ENCODE measurements around the gene ZDHHC11. TPM values are rescaled to one million over a fixed set of nuclear protein-coding genes. Genes with fewer than 3 reads are reported as not detected.
A peak's percentile ranks its signal among the peaks of the same experiment; 100 is the strongest.
"Not testable (repeated sequence)": the region's sequence is repeated elsewhere in the genome, so short reads cannot be mapped to it uniquely, and the experiment has no call there.

The ZDHHC11 gene
- total RNA-seq, 1 experiment from 2014 or later: 6.0 TPM

DNA sequence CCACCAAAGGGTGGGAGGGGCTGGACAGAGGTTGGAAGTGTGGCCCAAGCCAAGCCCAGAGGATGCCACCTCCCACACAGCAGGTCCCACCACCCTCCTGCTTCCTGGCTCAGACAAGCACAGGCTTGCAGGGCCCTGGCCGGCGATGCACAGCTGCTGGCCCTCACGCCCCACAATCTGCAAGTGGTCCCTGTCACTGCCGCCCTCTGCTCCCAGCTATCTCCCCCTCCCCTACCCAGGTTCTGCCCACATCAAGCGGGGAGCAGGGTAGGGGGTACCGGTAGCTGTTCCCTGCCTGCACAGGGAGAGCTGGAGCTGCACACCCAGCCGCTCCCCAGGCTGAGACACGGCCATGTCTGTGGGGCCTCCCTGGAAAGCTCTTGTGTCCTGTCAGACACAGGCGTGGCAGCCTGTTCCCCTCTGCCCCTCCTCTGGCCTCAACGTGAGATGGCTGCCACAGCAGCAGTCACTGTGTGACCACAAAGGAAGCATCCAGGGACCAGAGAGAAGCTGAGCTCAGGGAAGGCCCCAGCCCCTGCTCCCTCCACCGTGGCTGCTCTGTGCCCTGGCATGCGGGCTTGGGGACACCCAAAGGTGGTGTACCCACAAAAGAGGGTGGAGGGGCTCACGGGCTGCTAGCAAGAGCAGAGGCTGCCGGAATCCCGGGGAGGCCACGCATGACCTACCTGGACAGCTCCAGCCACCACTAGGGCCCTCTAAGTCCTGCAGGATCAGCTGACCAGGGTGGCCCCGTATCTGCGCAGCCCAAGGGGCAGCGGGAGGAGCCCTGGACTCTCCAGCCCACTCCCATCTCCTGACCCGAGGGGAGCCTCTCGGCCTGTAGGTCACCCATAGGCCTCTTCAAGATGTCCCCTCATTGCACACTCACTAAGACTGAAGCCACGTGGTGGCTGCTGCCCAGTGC lies 10.9 kb upstream of the ZDHHC11 start:
- in situ Hi-C loops (cut with HindIII; ENCODE audit: low sequenced_read_pairs): no loop called here
- DNase-seq (ENCODE audit: low spot score): no peak

DNA sequence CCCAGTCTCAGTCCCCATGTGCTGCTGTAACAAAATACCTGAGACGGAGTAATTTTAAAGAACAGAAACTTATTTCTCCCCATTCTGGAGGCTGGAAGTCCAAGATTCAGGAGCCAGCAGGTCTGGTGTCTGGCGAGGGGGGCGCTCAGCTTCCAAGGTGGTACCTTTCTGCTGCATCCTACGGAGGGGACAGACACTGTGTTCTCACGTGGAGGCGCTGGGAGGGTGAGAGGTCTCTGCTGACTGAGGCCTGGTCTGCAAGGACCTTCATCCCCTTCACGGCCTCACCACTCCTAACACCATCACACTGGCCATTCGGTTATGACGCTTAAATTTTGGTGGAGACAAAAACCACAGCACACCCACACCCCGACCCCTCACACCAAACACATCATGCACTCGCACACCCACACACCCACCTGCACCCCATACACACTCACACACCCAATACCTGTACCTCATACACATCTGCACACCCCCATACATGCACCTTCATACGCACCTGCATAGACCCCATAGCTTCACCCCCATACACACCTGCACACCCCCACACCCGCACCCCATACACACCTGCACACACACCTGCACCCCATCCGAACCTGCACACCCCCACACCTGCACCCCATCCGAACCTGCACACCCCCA lies 9.8 kb upstream of the ZDHHC11 start:
- in situ Hi-C loops (cut with HindIII; ENCODE audit: low sequenced_read_pairs): no loop called here
- DNase-seq (ENCODE audit: low spot score): no peak

DNA sequence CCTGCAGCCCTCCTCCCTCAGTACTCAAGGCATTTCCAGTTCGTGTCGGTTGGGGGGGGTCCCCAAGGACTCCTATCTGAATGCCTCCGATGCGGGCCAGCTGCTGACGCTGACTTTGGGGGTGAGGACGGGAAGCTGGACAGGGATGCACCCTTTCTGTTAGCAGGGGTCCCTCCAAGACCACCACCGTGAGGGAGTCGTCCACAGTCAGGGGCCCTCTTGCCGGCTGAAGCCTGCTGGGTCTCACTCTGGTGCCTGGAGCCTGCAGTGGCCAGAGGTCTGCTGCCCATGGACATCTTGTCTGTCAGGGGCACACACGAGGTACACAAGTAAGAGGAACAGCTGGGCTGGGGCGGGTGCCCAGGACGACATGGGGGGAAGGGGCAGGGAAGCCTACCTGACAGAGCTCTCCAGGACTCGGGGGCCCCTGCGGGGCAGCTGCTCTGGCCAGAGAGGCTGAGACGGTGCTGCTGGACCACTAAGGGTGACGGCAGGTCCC lies 9.1 kb upstream of the ZDHHC11 start:
- DNase-seq (ENCODE audit: low spot score): no peak
- in situ Hi-C loops (cut with HindIII; ENCODE audit: low sequenced_read_pairs): no loop called here

DNA sequence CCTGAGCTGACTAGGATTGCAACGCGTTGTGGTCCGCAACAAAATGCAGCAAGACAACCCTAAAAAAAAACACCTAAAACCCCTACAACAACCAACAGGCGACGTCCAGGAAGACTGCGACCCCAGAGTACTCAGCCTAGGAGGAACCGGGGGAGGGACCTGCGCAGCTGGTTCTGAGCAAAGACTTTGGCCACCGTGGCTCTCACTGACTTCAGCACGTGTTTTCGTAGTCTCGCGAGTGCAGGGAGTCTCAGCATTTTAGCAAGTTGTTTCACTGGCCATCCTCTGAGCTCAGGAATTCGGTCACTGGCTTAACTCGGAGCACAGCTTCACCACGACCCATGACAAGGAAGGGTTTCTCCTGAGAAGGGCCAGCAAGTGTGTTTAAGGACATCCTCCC lies 8.6 kb upstream of the ZDHHC11 start:
- in situ Hi-C loops (cut with HindIII; ENCODE audit: low sequenced_read_pairs): no loop called here
- DNase-seq (ENCODE audit: low spot score): no peak

DNA sequence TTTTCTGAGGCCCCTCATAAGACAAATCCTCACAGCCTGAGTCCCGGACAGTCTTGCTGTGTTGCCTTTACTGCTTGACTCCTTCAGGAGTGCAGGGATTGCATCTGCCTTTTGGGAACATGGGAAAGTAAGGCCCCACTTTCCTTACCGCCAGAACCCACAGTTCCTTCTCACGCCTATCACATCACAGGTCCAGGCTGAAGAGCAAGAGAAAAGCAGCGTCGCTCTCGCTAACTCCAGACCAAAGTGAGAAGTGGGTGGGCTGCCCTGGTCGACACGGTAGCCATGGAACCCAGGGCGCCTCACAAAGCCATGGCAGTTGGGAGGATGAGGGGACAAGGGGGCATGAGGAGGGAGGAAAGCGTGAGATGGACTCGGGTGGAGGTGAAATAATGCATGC lies 7.9 kb upstream of the ZDHHC11 start:
- in situ Hi-C loops (cut with HindIII; ENCODE audit: low sequenced_read_pairs): no loop called here
- no peak for DNase-seq (ENCODE audit: low spot score)

DNA sequence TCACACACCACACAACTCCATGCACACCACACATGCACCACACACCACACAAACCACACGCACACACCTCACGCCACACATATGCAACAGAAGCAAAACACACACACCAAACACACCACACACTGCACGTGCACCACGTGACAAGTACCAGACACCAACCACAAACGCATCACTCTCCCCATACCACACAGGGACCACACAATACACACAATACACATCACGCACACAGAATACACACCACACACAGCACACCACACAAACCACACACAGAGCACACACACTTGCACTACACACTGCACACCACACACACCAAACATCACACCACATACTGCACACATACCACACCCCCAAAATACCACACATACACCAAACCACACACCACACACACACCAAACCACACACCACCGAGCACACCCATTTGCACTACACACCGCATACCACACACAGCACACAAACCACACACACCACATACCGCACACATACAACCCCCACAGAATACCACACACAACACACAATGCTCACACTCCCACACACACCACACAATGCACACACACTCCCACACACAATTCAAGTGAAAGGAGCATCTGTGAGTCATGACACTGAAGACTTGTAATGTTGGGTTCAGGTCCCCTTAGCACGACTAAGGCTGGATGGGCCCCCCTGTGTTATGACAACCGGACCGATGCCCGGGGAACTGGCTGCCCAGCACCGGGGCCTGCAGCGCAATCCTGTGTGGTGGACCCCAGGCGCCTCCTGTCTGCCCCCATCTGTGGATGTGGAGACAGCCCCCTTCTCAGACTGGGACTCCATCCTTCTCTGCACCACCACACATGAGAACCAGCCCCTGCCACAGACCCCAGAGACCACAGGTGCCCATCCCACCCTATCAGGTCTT lies 6.0 kb upstream of the ZDHHC11 start:
- DNase-seq (ENCODE audit: low spot score): no peak
- in situ Hi-C loops (cut with HindIII; ENCODE audit: low sequenced_read_pairs): no loop called here

DNA sequence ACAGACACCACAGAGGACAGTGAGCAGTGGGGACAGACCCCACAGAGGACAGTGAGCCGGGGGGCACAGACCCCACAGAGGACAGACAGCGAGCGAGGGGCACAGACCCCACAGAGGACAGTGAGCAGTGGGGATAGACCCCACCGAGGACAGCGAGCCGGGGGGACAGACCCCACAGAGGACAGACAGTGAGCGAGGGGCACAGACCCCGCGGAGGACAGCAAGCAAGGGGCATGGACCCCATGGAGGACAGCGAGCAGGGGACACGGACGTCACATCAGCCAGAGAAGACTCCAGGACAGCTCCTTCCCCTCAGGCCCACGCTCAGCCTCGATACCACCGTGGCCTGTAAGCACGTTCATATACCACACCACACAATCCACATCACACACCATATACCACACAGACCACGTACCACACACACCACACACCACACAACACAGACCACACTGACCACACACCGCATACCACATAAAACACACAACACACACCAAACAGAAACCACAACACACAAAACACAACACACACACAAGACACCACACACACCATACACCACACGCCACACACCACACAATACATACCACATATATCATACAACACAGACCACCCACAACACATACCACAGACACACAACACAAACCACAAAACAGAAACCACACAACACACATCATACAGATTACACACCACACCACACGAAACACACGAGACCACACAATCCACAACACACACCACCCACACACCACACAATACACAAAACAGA lies 5.2 kb upstream of the ZDHHC11 start:
- no peak for DNase-seq (ENCODE audit: low spot score)
- in situ Hi-C loops (cut with HindIII; ENCODE audit: low sequenced_read_pairs): no loop called here

DNA sequence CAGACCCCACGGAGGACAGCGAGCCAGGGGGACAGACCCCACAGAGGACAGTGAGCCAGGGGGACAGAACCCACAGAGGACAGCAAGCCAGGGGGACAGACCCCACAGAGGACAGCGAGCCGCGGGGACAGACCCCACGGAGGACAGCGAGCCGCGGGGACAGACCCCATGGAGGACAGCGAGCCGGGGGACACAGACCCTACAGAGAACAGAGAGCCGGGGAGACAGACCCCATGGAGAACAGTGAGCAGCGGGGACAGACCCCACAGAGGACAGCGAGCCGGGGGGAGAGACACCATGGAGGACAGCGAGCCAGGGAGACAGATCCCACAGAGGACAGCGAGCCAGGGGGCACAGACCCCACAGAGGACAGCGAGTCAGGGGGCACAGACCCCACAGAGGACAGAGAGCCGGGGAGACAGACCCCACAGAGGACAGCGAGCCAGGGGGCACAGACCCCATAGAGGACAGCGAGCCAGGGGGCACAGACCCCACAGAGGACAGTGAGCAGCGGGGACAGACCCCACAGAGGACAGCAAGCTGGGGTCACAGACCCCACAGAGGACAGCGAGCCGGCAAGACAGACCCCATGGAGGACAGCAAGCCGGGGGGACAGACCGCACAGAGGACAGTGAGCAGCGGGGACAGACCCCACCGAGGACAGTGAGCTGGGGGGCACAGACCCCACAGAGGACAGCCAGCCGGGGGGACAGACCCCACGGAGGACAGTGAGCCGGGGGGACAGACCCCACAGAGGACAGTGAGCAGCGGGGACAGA lies 4.4 kb upstream of the ZDHHC11 start:
- no peak for DNase-seq (ENCODE audit: low spot score)
- in situ Hi-C loops (cut with HindIII; ENCODE audit: low sequenced_read_pairs): no loop called here

DNA sequence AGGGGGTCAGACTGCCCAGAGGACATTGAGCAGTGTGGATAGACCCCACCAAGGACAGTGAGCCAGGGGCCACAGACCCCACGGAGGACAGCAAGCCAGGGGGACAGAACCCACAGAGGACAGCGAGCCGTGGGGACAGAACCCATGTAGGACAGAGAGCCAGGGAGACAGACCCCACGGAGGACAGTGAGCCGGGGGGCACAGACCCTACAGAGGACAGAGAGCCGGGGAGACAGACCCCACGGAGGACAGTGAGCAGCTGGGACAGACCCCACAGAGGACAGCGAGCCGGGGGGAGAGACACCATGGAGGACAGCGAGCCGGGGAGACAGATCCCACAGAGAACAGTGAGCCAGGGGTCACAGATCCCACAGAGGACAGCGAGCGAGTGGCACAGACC lies 3.4 kb upstream of the ZDHHC11 start:
- no peak for DNase-seq (ENCODE audit: low spot score)
- in situ Hi-C loops (cut with HindIII; ENCODE audit: low sequenced_read_pairs): no loop called here

DNA sequence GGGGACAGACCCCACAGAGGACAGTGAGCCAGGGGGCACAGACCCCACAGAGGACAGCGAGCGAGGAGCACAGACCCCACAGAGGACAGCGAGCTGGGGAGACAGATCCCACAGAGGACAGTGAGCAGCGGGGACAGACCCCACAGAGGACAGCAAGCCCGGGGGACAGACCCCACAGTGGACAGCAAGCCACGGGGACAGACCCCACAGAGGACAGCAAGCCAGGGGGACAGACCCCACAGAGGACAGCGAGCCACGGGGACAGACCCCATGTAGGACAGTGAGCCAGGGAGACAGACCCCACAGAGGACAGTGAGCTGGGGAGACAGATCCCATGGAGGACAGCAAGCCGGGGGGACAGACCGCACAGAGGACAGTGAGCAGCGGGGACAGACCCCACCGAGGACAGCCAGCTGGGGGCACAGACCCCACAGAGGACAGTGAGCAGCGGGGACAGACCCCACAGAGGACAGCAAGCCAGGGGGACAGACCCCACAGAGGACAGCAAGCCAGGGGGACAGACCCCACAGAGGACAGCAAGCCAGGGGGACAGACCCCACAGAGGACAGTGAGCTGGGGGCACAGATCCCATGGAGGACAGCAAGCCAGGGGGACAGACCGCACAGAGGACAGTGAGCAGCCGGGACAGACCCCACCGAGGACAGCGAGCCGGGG lies 2.8 kb upstream of the ZDHHC11 start:
- in situ Hi-C loops (cut with HindIII; ENCODE audit: low sequenced_read_pairs); DNase-seq (ENCODE audit: low spot score): not testable (repeated sequence)

DNA sequence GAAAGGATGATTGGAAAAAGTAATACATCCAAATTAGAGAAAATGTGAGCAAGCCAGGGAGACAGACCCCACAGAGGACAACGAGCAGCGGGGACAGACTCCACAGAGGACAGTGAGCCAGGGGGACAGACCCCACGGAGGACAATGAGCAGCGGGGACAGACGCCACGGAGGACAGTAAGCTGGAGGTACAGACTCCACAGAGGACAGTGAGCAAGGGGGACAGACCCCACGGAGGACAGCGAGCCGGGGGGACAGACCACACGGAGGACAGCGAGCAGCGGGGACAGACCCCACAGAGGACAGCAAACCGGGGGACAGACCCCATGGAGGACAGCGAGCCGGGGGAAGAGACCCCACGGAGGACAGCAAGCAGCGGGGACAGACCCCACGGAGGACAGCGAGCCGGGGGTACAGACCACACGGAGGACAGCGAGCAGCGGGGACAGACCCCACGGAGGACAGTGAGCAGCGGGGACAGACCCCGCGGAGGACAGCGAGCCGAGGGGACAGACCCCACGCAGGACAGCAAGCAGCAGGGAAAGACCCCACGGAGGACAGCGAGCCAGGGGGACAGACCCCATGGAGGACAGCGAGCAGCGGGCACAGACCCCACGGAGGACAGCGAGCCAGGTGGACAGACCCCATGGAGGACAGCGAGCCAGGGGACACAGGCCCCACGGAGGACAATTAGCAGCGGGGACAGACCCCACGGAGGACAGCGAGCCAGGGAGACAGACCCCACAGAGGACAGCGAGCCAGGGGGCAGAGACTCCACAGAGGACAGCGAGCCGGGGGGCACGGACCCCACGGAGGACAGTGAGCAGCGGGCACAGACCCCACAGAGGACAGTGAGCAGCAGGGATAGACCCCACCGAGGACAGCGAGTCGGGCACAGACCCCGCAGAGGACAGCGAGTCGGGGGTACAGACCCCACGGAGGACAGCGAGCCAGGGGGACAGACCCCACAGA lies 1.9 kb upstream of the ZDHHC11 start:
- DNase-seq (ENCODE audit: low spot score): no peak
- in situ Hi-C loops (cut with HindIII; ENCODE audit: low sequenced_read_pairs): no loop called here

DNA sequence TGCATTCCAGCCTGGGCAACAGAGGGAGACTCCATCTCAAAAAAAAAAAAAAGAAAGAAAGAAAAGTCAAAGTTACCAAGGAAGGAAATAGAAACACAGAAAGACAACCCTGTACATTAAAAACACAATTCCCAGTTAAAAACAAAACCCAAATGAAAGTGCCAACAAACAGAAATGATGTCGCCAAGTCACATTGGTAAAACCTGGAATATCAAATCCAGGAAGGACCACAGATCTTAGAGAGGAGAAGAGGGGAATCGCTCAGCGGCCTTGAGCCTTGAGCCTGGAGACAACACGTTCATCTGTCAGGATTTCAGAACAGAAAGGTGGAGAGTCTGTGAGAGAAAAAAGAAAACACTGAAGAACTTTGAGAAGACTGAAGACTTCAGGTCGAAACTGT lies 1.2 kb upstream of the ZDHHC11 start:
- in situ Hi-C loops (cut with HindIII; ENCODE audit: low sequenced_read_pairs): no loop called here
- no peak for DNase-seq (ENCODE audit: low spot score)

DNA sequence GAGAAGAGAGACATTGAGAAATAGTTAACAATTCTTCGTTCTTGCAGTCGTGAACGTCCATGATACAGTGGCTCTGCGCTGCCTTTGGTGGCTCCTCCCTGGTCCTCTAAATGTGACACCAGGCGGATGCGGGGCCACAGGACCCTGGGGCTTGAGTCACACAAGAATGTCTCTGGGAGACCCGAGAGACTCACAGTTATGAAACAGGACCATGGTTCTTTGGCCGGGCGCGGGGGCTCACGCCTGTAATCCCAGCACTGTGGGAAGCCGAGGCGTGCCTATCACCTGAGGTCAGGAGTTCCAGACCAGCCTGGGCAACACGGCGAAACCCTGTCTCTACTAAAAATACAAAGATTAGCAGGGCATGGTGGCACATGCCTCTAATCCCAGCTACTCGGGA lies 767 bp upstream of the ZDHHC11 start:
- DNase-seq (ENCODE audit: low spot score): no peak

DNA sequence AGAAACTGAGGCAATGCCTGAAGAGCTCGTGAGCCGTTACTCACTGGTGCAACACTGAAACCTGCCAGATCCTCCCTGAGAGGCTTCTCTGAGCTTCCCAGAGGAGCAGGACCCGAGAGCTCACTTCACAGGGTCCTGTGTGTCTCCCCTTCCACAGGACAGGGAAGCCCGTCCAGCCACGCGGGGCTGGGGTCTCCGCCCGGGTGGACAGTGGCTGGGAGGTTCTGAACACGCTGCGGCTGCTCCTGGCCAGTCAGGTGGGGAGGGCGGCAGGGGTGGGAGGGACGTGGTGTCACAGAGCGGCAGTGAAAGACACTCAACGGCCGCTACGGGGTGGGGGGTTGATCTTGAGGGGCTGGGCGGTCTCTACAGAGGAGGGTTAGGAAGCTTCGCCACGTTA lies 290 bp upstream of the ZDHHC11 start:
- DNase-seq (ENCODE audit: low spot score): no peak
- in situ Hi-C loops (cut with HindIII; ENCODE audit: low sequenced_read_pairs): no loop called here

More for the DNA sequence above, 767 bp upstream of the ZDHHC11 start:
- in situ Hi-C loops (cut with HindIII; ENCODE audit: low sequenced_read_pairs): no loop called here

DNA sequence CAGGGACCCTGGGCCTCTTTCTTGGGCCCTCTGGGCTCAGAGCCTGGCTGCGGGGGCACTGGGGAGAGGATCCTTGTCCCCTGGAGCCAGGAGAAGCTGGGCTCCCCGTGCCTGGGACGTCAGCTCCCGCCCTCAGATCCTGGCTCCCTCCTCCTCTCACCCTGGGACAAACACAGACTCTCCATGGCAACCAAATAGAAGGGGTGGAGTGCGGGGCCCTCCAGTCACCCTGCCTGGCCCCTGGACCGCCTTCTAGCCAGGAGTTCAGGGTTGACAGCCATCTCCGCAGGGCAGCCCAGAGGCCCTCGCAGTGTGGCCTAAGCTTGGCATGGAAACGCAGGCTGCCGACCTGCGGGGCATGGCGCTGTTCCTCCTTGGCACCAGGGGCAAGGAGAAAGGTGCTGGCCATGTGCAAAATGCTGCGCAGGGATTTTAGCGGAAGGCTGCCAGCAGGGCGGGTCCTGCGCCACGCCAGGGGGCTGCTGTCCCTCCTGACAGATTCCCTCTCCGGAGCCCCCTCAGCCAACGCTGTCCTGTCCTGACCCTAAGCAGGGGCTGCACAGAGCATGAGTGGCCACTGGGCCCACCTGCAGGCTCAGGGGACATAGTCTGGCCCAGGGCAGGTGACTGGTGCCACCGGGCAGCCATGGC lies 1.0 kb downstream of the ZDHHC11 start:
- in situ Hi-C loops (cut with HindIII; ENCODE audit: low sequenced_read_pairs): no loop called here
- peak; percentile 19 for DNase-seq (ENCODE audit: low spot score)

DNA sequence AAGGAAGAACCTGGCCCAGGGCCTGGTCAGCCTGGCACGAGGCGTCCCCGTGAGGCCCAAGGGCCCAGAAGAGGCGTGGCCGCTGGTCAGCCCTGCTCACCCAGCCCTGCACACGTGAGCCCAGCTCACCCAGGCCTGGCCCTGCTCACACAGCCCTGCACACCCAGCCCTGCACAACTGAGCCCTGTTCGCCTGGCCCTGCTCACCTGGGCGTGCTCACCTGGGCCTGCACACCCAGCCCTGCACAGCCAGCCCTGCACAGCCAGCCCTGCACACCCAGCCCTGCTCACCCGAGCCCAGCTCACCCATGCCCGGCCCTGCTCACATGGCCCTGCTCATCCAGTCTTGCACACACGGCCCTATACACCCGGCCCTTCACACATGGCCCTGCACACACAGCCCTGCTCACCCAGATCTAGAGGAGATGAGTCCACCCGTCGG lies 2.1 kb downstream of the ZDHHC11 start:
- in situ Hi-C loops (cut with HindIII; ENCODE audit: low sequenced_read_pairs): no loop called here
- DNase-seq (ENCODE audit: low spot score): no peak

All from G401 (cell line).